Endodermal cell (in vitro differentiated cells): ENCODE measurements around the gene EIF3L. TPM values are rescaled to one million over a fixed set of nuclear protein-coding genes. Genes with fewer than 3 reads are reported as not detected.
A peak's percentile ranks its signal among the peaks of the same experiment; 100 is the strongest.

Experiments
- DNase-seq: peaks from one replicate; pipeline ENCODE4 v3.0.0-alpha.2; 2017
- H3K27ac ChIP-seq: 2 replicates; pipeline ENCODE4 v1.5.1; 2013; ENCODE audit warnings: mild to moderate bottlenecking, low read depth, low read length, moderate library complexity
- H3K27me3 ChIP-seq: 2 replicates; pipeline ENCODE4 v1.6.1; 2013; ENCODE audit warnings: mild to moderate bottlenecking, low read length, moderate library complexity; ENCODE audit not compliant: insufficient read depth, control insufficient read depth, poor library complexity, severe bottlenecking
- H3K36me3 ChIP-seq: 2 replicates; pipeline ENCODE4 v1.7.0; 2013; ENCODE audit warnings: mild to moderate bottlenecking, low read length, moderate library complexity; ENCODE audit not compliant: control insufficient read depth, insufficient read depth
- H3K4me1 ChIP-seq: one replicate; pipeline ENCODE4 v1.7.0; 2013; ENCODE audit warnings: low read length; ENCODE audit not compliant: control insufficient read depth, insufficient read depth
- H3K4me3 ChIP-seq: 2 replicates; pipeline ENCODE4 v1.5.1; 2013; ENCODE audit warnings: mild to moderate bottlenecking, low read length, moderate library complexity
- H3K9ac ChIP-seq: 2 replicates; pipeline ENCODE4 v1.6.1; 2013; ENCODE audit warnings: mild to moderate bottlenecking, low read length, moderate library complexity; ENCODE audit not compliant: poor library complexity, severe bottlenecking; ENCODE audit errors: extremely low read depth
- H3K9me3 ChIP-seq: 2 replicates; pipeline ENCODE4 v1.6.1; 2013; ENCODE audit warnings: mild to moderate bottlenecking, low read length, moderate library complexity; ENCODE audit not compliant: control insufficient read depth
- H3K27ac Mint-ChIP-seq: 2 replicates; pipeline ENCODE4 v1.8.0; 2020; ENCODE audit warnings: mixed read lengths
- H3K27me3 Mint-ChIP-seq: 2 replicates; pipeline ENCODE4 v1.8.0; 2021; ENCODE audit warnings: mild to moderate bottlenecking, mixed read lengths; ENCODE audit not compliant: insufficient read depth
- H3K36me3 Mint-ChIP-seq: 2 replicates; pipeline ENCODE4 v1.8.0; 2020; ENCODE audit warnings: low read depth, mixed read lengths
- H3K4me1 Mint-ChIP-seq: 2 replicates; pipeline ENCODE4 v1.8.0; 2020; ENCODE audit warnings: mixed read lengths
- H3K4me3 Mint-ChIP-seq: 2 replicates; pipeline ENCODE4 v1.8.0; 2020; ENCODE audit warnings: mild to moderate bottlenecking, moderate library complexity, mixed read lengths
- H3K9me3 Mint-ChIP-seq: 2 replicates; pipeline ENCODE4 v1.8.0; 2020; ENCODE audit warnings: mild to moderate bottlenecking, mixed read lengths
- WGBS, 2 experiments: methylation state at CpG; one replicate each; pipeline versions ENCODE4 v1.1.5 to v1.1.7; 2013; ENCODE audit warnings: missing lambda C conversion rate in 2 of 2, mixed read lengths in 1 of 2; ENCODE audit not compliant: insufficient coverage in 1 of 2, insufficient read length in 1 of 2; 5-methylcytosine and 5-hydroxymethylcytosine counted together
- total RNA-seq, 2 donors: library from RNA; stranded (reverse); fragmentation: NEBNext Ultra II Directional in 1 of 2; extraction: Animal tissue kit (Norgen Biotek cat#: 25700) in 1 of 2; gene quantifications; 2 replicates in 1 of 2; 3 replicates in 1 of 2; pipeline ENCODE4 v1.2.1, GENCODE V29; 2021
- TF ChIP-seq, protein P1 (sequence below): fragments of 200-600 bp; sonication (generic); conservative IDR thresholded peaks from 2 replicates; pipeline ENCODE4 v1.5.0; 2021; ENCODE audit warnings: antibody characterized with exemption, mild to moderate bottlenecking

Gene EIF3L
- total RNA-seq, 2 donors from 2014 or later = 469 to 541 TPM

GRCh38 chr22:37905534-37906363, 56.5 kb downstream of the EIF3L start, which contains the start of gene MICALL1:
Gene MICALL1, plus strand, starts transcription at chr22:37906297. Its CDS starts 126 bp downstream, at chr22:37906423.
- Mint-ChIP-seq H3K27me3 (peaks cover 9% of the 10 kb centered on the region), H3K4me3 (peak within 1 kb of the TSS; percentile 75), H3K9me3 (no peaks in the 10 kb centered on the region), H3K36me3 (peaks cover 5% of the 10 kb centered on the region), H3K27ac (peak within 1 kb of the TSS; percentile 76), H3K4me1 (peaks cover 27% of the 10 kb centered on the region)
- no peaks in the 10 kb centered on the region for H3K9me3 ChIP-seq
- H3K27me3 ChIP-seq = no peaks in the 10 kb centered on the region
- WGBS, 2 experiments = 2 to 9% methylated on average over 9 to 90 of the region's 90 CpGs
- DNase-seq = peak; percentile 85
- H3K9ac ChIP-seq = peak within 1 kb of the TSS; percentile 38
- H3K4me1 ChIP-seq = peaks cover 5% of the 10 kb centered on the region
- H3K36me3 ChIP-seq = no peaks in the 10 kb centered on the region
- H3K27ac ChIP-seq = peak within 1 kb of the TSS; percentile 63
- TF ChIP-seq, protein P1, sequence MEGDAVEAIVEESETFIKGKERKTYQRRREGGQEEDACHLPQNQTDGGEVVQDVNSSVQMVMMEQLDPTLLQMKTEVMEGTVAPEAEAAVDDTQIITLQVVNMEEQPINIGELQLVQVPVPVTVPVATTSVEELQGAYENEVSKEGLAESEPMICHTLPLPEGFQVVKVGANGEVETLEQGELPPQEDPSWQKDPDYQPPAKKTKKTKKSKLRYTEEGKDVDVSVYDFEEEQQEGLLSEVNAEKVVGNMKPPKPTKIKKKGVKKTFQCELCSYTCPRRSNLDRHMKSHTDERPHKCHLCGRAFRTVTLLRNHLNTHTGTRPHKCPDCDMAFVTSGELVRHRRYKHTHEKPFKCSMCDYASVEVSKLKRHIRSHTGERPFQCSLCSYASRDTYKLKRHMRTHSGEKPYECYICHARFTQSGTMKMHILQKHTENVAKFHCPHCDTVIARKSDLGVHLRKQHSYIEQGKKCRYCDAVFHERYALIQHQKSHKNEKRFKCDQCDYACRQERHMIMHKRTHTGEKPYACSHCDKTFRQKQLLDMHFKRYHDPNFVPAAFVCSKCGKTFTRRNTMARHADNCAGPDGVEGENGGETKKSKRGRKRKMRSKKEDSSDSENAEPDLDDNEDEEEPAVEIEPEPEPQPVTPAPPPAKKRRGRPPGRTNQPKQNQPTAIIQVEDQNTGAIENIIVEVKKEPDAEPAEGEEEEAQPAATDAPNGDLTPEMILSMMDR = peak; percentile 49
- H3K4me3 ChIP-seq = peak within 1 kb of the TSS; percentile 82

DNA sequence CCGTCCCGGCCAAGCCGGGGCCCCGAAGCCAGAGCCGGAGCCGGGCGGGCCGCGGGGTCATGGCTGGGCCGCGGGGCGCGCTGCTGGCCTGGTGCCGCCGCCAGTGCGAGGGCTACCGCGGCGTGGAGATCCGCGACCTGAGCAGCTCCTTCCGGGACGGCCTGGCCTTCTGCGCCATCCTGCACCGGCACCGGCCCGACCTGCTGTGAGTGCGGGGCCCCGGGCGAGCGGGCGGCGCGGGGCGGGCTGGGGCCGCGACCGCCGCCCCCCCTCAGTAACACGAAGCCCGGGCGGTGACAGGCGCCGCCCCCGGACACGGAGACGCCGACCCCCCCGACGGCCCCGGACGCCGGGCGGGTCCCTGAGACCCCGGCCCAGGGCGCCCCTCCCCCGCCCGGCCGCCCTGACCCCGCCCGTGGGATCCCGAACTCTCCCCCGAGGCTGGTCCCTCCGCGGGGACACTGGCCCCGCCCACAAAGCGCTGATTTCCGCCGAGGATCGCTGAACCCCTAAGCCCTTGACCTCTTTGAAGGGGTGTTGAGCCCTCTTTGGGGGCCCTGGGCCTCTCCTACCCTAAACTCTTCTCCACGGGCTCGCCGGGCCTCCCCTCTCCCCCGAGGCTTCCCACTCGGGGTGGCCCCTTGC, 57.3 kb downstream of the EIF3L start:
- Mint-ChIP-seq H3K4me3 (peak overlapping the region; percentile 75), H3K27me3 (peaks cover 4% of the 10 kb centered on the region), H3K36me3 (peaks cover 5% of the 10 kb centered on the region), H3K4me1 (peaks cover 34% of the 10 kb centered on the region), H3K27ac (peak overlapping the region; percentile 74), H3K9me3 (no peaks in the 10 kb centered on the region)
- 2 to 11% methylated on average over 15 to 75 of the region's 75 CpGs for WGBS, 2 experiments
- Histone ChIP-seq H3K4me1 (peaks cover 12% of the 10 kb centered on the region), H3K27me3 (no peaks in the 10 kb centered on the region), H3K4me3 (peak overlapping the region; percentile 82), H3K36me3 (no peaks in the 10 kb centered on the region), H3K9me3 (no peaks in the 10 kb centered on the region), H3K9ac (peak overlapping the region; percentile 38), H3K27ac (no peak overlapping the region)
- DNase-seq = no peak
- TF ChIP-seq, protein P1 = no peak

DNA sequence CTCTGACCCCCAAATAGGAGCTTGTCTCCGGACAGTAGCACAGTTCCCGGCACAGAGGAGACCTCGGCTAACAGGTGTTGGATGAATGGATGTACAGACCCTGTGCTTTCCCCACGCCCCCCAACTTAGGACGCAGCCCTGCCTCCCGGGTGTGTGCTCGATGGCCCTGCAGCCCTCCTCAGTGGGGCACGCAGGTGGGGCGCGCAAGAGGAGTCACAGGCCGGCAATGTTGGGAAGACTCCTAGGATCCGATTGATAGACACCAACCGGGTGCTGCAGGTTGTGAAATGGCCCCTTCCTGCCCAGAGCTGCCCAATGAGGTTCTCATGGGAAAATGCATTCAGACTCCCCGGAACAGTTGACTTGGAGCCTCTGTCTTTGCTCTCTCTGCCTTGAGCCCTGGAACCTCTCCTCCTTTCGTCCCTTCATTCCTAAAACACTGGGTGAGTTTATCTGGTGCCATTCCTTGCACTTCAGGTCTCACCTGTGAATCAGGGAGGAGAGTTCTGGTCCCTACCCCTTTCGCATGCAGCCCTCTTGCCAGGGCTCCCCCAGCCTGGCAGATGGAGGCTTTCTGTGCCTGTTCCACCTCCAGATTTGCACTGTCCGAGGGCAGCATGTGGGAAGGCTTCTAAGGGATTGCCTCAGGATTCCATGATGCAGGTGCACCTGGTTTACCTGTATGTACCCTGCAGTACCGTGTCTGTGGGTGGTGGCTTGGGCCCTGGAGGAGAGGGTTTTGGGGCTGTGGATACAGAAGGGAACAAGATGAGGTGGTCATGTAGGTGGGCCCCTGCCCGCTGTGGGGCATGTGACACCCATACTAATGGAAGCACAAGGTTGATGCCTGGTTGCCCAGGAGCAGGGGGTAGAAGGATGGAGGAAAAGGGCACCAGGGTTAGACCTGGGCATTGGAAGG, 58.1 kb downstream of the EIF3L start:
- peak overlapping the region; percentile 75 for H3K4me3 Mint-ChIP-seq
- Histone ChIP-seq H3K27me3 (no peaks in the 10 kb centered on the region), H3K27ac (no peak overlapping the region), H3K9ac (peak overlapping the region; percentile 38), H3K4me1 (peaks cover 12% of the 10 kb centered on the region), H3K36me3 (peaks cover 3% of the 10 kb centered on the region), H3K9me3 (no peaks in the 10 kb centered on the region), H3K4me3 (peak overlapping the region; percentile 82)
- TF ChIP-seq, protein P1 = no peak
- H3K9me3 Mint-ChIP-seq = no peaks in the 10 kb centered on the region
- WGBS, 2 experiments = 76 to 80% methylated on average over 15 to 19 of the region's 19 CpGs
- H3K27ac Mint-ChIP-seq = peak overlapping the region; percentile 74
- H3K4me1 Mint-ChIP-seq = peaks cover 37% of the 10 kb centered on the region
- no peaks in the 10 kb centered on the region for H3K27me3 Mint-ChIP-seq
- H3K36me3 Mint-ChIP-seq = peaks cover 6% of the 10 kb centered on the region
- no peak for DNase-seq
